ENCODE data around the gene SEC24C. TPM values are rescaled to one million over a fixed set of nuclear protein-coding genes. Genes with fewer than 3 reads are reported as not detected.

Gene SEC24C
- total RNA-seq, 2 experiments from 2014 or later = 52.0 to 54.2 TPM

DNA sequence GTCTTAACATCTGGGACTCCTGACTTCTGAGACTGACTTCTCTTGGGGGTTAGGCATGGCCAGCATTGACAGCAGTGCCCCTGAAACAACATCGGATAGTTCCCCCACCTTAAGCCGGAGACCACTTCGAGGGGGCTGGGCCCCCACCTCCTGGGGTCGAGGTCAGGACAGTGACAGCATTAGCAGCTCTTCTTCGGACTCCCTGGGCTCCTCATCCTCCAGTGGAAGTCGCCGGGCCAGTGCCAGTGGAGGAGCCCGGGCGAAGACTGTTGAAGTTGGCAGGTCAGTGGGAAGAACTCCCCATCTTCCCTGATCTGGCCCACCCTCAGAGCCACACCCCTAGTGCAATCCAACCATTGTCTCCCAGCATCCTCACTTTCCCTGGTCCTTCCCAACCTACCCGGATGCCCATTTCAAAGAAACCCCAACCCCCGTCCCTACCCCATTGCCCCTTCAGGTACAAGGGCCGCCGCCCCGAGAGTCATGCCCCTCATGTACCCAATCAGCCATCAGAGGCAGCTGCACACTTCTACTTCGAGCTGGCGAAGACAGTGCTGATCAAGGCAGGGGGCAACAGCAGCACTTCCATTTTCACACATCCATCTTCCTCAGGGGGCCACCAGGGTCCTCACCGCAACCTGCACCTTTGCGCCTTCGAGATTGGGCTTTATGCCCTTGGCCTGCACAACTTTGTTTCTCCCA lies 53.3 kb downstream of the SEC24C start:
- H3K27ac Mint-ChIP-seq = peak overlapping the region; percentile 28

DNA sequence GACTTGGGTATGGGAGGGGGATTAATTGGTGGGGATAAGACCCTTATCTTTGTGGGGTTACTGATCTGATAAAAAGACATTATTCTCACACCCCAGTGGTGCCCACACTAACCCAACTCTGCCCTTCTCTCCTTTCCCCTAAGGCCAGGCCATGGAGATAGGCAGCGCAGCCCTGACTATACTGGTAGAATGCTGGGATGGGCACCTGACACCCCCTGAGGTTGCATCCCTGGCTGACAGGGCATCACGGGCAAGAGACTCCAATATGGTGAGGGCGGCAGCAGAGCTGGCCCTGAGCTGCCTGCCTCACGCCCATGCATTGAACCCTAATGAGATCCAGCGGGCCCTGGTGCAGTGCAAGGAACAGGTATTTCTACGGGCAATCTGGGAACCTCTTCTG lies 53.9 kb downstream of the SEC24C start:
- Mint-ChIP-seq H3K27me3 (no peaks in the 10 kb centered on the region), H3K4me1 (ENCODE audit: low read depth) (no peaks in the 10 kb centered on the region), H3K4me3 (no peak overlapping the region), H3K27ac (peak overlapping the region; percentile 62), H3K36me3 (ENCODE audit: low read depth) (peaks cover 92% of the 10 kb centered on the region), H3K9me3 (no peaks in the 10 kb centered on the region)
- no peak overlapping the region for H3K4me3 ChIP-seq (ENCODE audit: low read length)
- H3K9me3 ChIP-seq (ENCODE audit: control insufficient read depth in 1 of 2, insufficient read depth in 1 of 2, low read length in 2 of 2) = no peaks in the 10 kb centered on the region
- ATAC-seq (ENCODE audit: poor library complexity) = no peak
- H3K4me1 ChIP-seq (ENCODE audit: insufficient read depth, low read length) = peaks cover 6% of the 10 kb centered on the region
- no peaks in the 10 kb centered on the region for H3K27me3 ChIP-seq (ENCODE audit: control insufficient read depth in 1 of 2, insufficient read depth in 2 of 2, low read length in 2 of 2)
- no peak for DNase-seq
- H3K36me3 ChIP-seq (ENCODE audit: insufficient read depth, low read length) = peaks cover 91% of the 10 kb centered on the region
- ChIA-PET POLR2A (interaction anchor here (1.2 to 3.8 kb wide), 2 partner anchors 12 to 16 kb away, joined by 4 to 20 read pairs; partner anchors contain the start of gene CHCHD1), CTCF (no interaction called here)
- intact Hi-C loops (cut with DNase I, micrococcal nuclease) = no loop called here
- no peak overlapping the region for H3K27ac ChIP-seq (ENCODE audit: low read depth in 1 of 2, low read length in 2 of 2)
- TF ChIP-seq, protein P1, sequence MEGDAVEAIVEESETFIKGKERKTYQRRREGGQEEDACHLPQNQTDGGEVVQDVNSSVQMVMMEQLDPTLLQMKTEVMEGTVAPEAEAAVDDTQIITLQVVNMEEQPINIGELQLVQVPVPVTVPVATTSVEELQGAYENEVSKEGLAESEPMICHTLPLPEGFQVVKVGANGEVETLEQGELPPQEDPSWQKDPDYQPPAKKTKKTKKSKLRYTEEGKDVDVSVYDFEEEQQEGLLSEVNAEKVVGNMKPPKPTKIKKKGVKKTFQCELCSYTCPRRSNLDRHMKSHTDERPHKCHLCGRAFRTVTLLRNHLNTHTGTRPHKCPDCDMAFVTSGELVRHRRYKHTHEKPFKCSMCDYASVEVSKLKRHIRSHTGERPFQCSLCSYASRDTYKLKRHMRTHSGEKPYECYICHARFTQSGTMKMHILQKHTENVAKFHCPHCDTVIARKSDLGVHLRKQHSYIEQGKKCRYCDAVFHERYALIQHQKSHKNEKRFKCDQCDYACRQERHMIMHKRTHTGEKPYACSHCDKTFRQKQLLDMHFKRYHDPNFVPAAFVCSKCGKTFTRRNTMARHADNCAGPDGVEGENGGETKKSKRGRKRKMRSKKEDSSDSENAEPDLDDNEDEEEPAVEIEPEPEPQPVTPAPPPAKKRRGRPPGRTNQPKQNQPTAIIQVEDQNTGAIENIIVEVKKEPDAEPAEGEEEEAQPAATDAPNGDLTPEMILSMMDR (IDR thresholded peaks at IDR 0.05) = no peak

More for the DNA sequence above, 53.3 kb downstream of the SEC24C start:
- Histone ChIP-seq H3K9me3 (ENCODE audit: control insufficient read depth in 1 of 2, insufficient read depth in 1 of 2, low read length in 2 of 2) (no peaks in the 10 kb centered on the region), H3K4me1 (ENCODE audit: insufficient read depth, low read length) (peaks cover 6% of the 10 kb centered on the region), H3K27me3 (ENCODE audit: control insufficient read depth in 1 of 2, insufficient read depth in 2 of 2, low read length in 2 of 2) (no peaks in the 10 kb centered on the region), H3K36me3 (ENCODE audit: insufficient read depth, low read length) (peaks cover 91% of the 10 kb centered on the region), H3K27ac (ENCODE audit: low read depth in 1 of 2, low read length in 2 of 2) (no peak overlapping the region), H3K4me3 (ENCODE audit: low read length) (no peak overlapping the region)
- no peaks in the 10 kb centered on the region for H3K27me3 Mint-ChIP-seq
- CTCF ChIA-PET = interaction anchor here (0.6 kb wide), 1 partner anchor 1382 kb away, joined by 3 read pairs; no protein-coding TSS in a partner anchor
- H3K9me3 Mint-ChIP-seq = no peaks in the 10 kb centered on the region
- POLR2A ChIA-PET = interaction anchor here (1.2 to 3.8 kb wide), 3 partner anchors 12 to 24 kb away, joined by 3 to 20 read pairs (median 4); partner anchors contain the start of gene CHCHD1
- H3K4me3 Mint-ChIP-seq = no peak overlapping the region
- intact Hi-C loops (cut with DNase I, micrococcal nuclease) = no loop called here
- no peaks in the 10 kb centered on the region for H3K4me1 Mint-ChIP-seq (ENCODE audit: low read depth)
- ATAC-seq (ENCODE audit: poor library complexity) (no peak), DNase-seq (no peak)
- H3K36me3 Mint-ChIP-seq (ENCODE audit: low read depth) = peaks cover 92% of the 10 kb centered on the region
- TF ChIP-seq, protein P1 (IDR thresholded peaks at IDR 0.05) = no peak

DNA sequence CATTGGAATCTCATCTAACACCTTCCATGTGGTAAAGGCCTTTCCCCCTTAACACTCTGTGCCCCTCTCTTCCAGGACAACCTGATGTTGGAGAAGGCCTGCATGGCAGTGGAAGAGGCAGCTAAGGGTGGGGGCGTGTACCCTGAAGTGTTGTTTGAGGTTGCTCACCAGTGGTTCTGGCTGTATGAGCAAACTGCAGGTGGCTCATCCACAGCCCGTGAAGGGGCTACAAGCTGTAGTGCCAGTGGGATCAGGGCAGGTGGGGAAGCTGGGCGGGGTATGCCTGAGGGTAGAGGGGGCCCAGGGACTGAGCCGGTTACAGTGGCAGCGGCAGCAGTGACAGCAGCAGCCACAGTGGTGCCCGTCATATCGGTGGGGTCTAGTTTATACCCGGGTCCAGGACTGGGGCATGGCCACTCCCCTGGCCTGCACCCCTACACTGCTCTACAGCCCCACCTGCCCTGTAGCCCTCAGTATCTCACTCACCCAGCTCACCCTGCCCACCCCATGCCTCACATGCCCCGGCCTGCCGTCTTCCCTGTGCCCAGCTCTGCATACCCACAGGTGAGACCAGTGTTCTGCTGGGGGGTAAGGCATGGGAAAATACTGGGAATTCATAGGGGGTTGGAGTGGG lies 54.9 kb downstream of the SEC24C start:
- TF ChIP-seq, protein P1 (IDR thresholded peaks at IDR 0.05) = no peak
- no peak overlapping the region for H3K4me3 Mint-ChIP-seq
- peak; percentile 14 for ATAC-seq (ENCODE audit: poor library complexity)
- H3K27ac Mint-ChIP-seq = peak overlapping the region; percentile 62
- Histone ChIP-seq H3K27ac (ENCODE audit: low read depth in 1 of 2, low read length in 2 of 2) (no peak overlapping the region), H3K4me1 (ENCODE audit: insufficient read depth, low read length) (peaks cover 6% of the 10 kb centered on the region), H3K27me3 (ENCODE audit: control insufficient read depth in 1 of 2, insufficient read depth in 2 of 2, low read length in 2 of 2) (no peaks in the 10 kb centered on the region), H3K9me3 (ENCODE audit: control insufficient read depth in 1 of 2, insufficient read depth in 1 of 2, low read length in 2 of 2) (no peaks in the 10 kb centered on the region), H3K36me3 (ENCODE audit: insufficient read depth, low read length) (peaks cover 91% of the 10 kb centered on the region), H3K4me3 (ENCODE audit: low read length) (no peak overlapping the region)
- peaks cover 92% of the 10 kb centered on the region for H3K36me3 Mint-ChIP-seq (ENCODE audit: low read depth)
- intact Hi-C loops (cut with DNase I, micrococcal nuclease) = no loop called here
- POLR2A ChIA-PET = interaction anchor here (1.1 to 3.8 kb wide), 3 partner anchors 11 to 28 kb away, joined by 3 to 20 read pairs (median 4); no protein-coding TSS in a partner anchor
- DNase-seq = no peak
- no peaks in the 10 kb centered on the region for H3K9me3 Mint-ChIP-seq
- H3K27me3 Mint-ChIP-seq = no peaks in the 10 kb centered on the region
- no peaks in the 10 kb centered on the region for H3K4me1 Mint-ChIP-seq (ENCODE audit: low read depth)
- CTCF ChIA-PET = no interaction called here
